HG03139 (cell line): Measurements from ENCODE around the gene TMEM151A.

ENCODE experiments used
- ATAC-seq: cut with Tn5 transposase; IDR thresholded peaks from one replicate; pipeline ENCODE4 v1.9.1; 2021; ENCODE audit not compliant: unreplicated experiment

TMEM151A gene

GRCh38 chr11:66282468-66283455, 8.9 kb upstream of the TMEM151A start:
- ATAC-seq, result peak; percentile 59

- ATAC-seq, result no peak
Observed at GRCh38 chr11:66283461-66284105, 8.1 kb upstream of the TMEM151A start.

GRCh38 chr11:66284526-66285078, 7.1 kb upstream of the TMEM151A start:
- no peak for ATAC-seq

DNA sequence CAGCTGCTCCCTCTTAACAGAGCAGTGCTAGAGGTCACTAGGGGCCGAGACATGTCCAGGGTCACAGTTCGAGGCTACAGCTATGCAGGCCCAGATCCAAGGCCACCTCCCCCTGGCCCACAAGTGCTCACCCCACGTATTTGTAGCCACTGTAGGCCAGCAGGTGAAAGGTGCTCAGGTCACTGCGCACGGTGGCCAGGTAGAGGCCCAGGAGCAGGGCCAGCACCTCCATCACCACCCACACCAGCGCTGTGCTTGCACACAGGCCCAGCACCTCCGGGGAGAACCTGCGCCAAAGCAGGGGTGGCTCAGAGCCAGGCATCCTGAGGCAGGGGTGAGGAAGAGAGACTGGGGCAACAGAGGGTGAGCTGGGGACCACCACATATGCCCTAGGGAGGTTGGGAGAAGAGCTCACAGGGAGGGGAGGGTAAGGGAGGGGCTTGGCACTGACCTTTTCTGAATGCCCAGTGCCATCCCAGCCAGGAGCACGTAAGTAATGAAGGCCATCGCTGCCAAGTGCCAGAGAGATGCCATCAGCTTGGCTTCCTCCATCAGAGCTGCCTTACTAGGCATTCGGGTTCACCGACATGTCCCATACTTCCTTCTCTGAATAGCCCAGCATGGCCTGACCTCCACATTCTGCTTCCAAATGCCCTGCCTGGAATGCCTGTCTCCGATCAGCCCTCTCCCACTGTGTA, 6.3 kb upstream of the TMEM151A start:
- no peak for ATAC-seq

- no peak for ATAC-seq
Observed at GRCh38 chr11:66286699-66287098, 5.0 kb upstream of the TMEM151A start.

DNA sequence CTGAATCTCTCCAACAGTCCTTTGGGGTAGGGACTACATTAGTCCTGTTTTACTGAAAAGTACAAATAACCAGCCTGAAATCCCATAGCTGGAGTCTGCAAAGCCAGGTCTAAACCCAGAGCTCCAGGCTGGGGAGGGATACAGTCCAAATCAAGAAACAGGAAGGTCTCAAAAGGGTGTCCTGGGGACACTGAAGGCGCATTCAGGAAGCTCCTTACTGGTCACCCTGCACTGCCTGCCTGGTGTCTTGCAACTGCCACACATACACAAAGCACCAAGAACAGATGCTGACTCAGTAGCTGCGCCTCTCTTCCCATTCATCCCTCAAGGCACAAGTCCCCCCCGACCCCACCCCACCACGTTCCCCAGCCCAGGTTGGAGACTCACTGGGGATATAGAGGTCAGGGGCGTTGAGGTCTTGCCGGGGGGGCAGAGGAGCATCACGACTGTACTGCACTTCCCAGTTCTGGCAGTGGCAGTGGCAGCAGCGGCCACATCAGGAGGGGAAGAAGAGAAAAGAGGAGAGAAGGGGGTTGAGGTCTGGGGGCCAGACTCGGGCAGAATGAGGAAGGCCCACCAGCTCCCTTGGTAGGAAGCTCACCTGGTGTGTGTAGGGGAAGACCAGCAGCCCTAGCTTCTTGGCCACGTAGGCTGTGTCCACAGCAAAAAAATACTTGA, 4.3 kb upstream of the TMEM151A start:
- no peak for ATAC-seq

GRCh38 chr11:66287889-66288670, 3.6 kb upstream of the TMEM151A start:
- no peak for ATAC-seq

GRCh38 chr11:66288671-66289547, 2.8 kb upstream of the TMEM151A start, which contains the start of gene YIF1A:
YIF1A (minus strand) TSS chr11:66289143; CDS start chr11:66288985, 158 bp downstream.
- peak; percentile 89 for ATAC-seq

- peak; percentile 22 for ATAC-seq
Observed at GRCh38 chr11:66289548-66290329, 2.0 kb upstream of the TMEM151A start.

DNA sequence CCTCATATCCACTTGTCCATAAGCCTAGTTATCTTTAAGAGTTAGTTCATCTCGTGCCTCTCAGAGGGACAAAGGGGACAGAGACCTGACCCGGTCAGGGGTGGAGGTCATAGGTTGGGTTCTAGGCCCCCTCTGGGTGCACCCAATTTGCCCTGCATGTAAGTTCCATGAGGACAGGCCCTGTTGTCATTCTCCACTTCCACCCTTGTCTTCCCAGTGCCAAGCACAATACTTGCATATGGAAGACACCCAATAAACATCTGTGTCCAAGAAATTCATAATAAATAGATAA, 1.4 kb upstream of the TMEM151A start:
- no peak for ATAC-seq

DNA sequence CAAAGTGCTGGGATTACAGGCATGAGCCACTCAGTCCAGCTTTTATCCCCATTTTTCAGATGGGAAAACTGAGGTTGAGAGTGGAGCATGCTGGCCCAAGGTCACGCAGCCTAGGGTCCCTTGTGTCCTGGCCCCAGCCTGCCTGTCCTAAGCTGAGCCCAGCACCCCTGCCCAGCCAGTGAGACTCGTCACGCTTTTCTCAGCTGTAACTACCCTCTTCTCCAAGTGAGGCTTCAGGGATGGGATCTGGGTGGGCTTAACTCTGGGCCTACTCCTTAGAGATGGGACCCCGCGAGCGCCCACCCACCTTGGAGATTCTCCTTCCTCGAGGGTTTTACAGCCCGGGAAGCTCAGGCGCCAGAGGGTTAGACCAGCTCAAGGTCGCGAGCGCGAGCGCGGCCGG, 390 bp upstream of the TMEM151A start:
- ATAC-seq, result no peak

GRCh38 chr11:66292543-66293332, 1.0 kb downstream of the TMEM151A start:
- no peak for ATAC-seq

- no peak for ATAC-seq
Observed at GRCh38 chr11:66293352-66293751, 1.7 kb downstream of the TMEM151A start.

GRCh38 chr11:66293777-66294625, 2.3 kb downstream of the TMEM151A start:
- ATAC-seq, result no peak

- no peak for ATAC-seq
Observed at GRCh38 chr11:66294626-66295620, 3.2 kb downstream of the TMEM151A start.
